Measurements from ENCODE around the gene DNPH1. TPM values are rescaled to one million over a fixed set of nuclear protein-coding genes. Genes with fewer than 3 reads are reported as not detected.
A peak's percentile ranks its signal among the peaks of the same experiment; 100 is the strongest.

The DNPH1 gene
- total RNA-seq, 2 donors from 2014 or later: 38.4 to 63.9 TPM

DNA sequence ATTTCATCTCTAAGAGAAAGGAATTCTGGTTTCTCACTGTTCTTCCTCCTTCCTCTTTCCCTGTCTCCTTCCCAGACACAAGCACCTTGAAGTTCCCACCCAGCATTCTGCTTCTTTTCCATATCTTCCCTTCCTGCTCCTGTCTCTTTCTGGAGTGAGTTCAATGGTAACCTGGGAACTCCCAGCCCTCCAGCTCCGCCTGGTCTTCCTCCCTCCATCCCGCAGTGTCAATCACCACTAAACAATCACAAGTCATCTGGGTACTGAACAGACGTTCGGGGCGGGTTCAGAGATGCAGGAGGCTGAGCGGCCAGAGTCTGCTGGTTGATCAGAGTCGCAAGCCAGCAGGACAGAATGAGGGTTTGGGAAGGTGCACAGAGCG lies 21.7 kb upstream of the DNPH1 start:
- H3K4me3 ChIP-seq: no peak overlapping the region
- peaks cover 0 to 14% of the 10 kb centered on the region in 2 donors for H3K4me1 ChIP-seq
- DNase-seq (ENCODE audit: low spot score): no peak
- H3K9me3 ChIP-seq: no peaks in the 10 kb centered on the region
- no peaks in the 10 kb centered on the region for H3K36me3 ChIP-seq
- H3K27me3 ChIP-seq: no peaks in the 10 kb centered on the region
- H3K27ac ChIP-seq: no peak overlapping the region
- TF ChIP-seq, protein P1, sequence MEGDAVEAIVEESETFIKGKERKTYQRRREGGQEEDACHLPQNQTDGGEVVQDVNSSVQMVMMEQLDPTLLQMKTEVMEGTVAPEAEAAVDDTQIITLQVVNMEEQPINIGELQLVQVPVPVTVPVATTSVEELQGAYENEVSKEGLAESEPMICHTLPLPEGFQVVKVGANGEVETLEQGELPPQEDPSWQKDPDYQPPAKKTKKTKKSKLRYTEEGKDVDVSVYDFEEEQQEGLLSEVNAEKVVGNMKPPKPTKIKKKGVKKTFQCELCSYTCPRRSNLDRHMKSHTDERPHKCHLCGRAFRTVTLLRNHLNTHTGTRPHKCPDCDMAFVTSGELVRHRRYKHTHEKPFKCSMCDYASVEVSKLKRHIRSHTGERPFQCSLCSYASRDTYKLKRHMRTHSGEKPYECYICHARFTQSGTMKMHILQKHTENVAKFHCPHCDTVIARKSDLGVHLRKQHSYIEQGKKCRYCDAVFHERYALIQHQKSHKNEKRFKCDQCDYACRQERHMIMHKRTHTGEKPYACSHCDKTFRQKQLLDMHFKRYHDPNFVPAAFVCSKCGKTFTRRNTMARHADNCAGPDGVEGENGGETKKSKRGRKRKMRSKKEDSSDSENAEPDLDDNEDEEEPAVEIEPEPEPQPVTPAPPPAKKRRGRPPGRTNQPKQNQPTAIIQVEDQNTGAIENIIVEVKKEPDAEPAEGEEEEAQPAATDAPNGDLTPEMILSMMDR (IDR thresholded peaks at IDR 0.05): no peak

DNA sequence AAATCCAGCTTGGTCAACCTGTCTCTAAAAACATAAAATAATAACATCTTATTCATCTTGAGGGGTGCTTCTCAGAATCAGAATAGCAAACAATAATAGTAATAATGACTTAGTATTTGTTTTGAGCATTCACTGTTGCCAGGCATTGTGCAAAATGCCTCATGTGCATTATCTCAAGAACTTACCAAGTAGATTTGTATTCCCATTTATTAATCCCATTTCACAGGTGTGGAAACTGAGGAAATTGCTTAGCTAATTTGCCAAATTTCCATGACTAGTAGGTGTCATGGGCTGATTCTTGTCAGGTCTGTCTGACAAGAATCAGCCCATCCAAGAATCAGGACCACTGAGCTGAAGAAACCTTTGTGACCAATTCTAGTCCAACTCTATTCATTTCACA lies 19.5 kb upstream of the DNPH1 start:
- Histone ChIP-seq H3K4me3 (no peak overlapping the region), H3K9me3 (no peaks in the 10 kb centered on the region), H3K4me1 (peaks cover 0 to 14% of the 10 kb centered on the region in 2 donors), H3K27me3 (peaks cover 4 to 5% of the 10 kb centered on the region in 2 donors), H3K27ac (no peak overlapping the region), H3K36me3 (no peaks in the 10 kb centered on the region)
- DNase-seq (ENCODE audit: low spot score): no peak
- TF ChIP-seq, protein P1 (IDR thresholded peaks at IDR 0.05): no peak

DNA sequence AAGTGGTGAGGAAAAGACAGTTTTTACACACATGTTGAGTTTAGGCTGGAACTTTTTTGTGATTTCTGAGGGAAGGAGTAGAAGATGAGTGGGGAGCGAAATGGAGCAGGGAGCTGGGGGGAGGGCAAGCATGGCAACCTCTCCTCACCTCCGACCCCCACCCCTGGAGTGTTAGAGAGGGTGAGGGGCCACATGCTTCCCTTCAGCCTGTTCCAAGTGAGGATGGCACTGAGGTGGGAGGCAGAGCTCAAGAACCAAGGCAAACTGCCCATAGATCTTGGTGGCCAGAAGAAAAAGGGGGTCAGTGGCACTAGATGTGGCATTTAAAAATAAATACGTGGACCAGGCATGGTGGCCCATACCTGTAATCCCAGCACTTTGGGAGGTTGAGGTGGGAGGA lies 18.8 kb upstream of the DNPH1 start:
- H3K36me3 ChIP-seq: no peaks in the 10 kb centered on the region
- H3K9me3 ChIP-seq: no peaks in the 10 kb centered on the region
- TF ChIP-seq, protein P1 (IDR thresholded peaks at IDR 0.05): no peak
- peak overlapping the region in 1 of 2 donors; percentile 61 for H3K4me3 ChIP-seq
- H3K4me1 ChIP-seq: peaks cover 0 to 14% of the 10 kb centered on the region in 2 donors
- DNase-seq (ENCODE audit: low spot score): no peak
- no peak overlapping the region for H3K27ac ChIP-seq
- peaks cover 4 to 6% of the 10 kb centered on the region in 2 donors for H3K27me3 ChIP-seq

DNA sequence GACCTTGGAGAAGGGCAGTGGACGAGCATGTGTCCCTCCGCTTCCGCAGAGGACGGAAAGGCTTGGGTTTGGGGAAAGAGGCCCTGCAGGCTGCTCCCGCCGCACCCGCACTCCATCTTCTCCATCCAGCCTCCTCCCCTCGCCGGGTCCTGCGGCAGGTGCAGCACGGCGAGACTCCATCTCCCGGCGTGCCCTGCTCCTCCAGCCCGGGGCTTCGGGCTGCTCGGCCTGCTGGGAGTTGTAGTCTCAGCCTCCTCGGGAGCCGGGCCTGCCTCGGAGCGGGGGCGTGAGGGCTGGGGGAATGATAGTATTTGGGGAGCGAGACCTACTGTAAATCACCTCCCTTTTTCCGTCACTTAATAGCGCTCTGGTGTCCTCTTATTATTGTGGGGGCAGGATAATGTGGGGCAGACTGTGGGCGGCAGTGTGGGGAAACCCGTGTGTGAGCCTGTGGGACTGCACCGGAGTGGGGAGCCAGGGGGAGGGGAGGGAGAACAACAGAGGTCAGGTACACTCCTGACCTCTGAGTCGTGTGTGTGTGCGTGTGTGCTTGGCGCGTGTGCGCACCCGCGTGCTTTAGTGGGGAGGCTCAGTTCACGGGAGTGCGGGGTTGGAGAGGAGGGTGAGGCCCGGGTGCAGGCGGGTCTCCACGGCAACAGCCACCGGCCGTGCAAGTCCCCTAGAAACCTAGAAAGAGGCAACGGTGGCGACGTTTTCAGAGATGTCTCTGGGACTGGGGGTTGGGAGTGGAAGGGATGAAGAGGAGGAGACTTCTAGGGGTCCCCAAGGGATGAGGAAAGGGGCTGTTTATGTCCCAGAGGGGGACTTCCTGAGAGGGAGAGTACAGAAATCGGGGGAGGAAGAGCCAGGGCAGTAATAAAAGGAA lies 18.1 kb upstream of the DNPH1 start:
- peaks cover 6 to 7% of the 10 kb centered on the region in 2 donors for H3K27me3 ChIP-seq
- no peaks in the 10 kb centered on the region for H3K9me3 ChIP-seq
- no peaks in the 10 kb centered on the region for H3K36me3 ChIP-seq
- peaks cover 0 to 14% of the 10 kb centered on the region in 2 donors for H3K4me1 ChIP-seq
- H3K4me3 ChIP-seq: peak overlapping the region; percentile 48 to 61
- TF ChIP-seq, protein P1 (IDR thresholded peaks at IDR 0.05): no peak
- peak; percentile 73 for DNase-seq (ENCODE audit: low spot score)
- peak overlapping the region; percentile 49 to 52 for H3K27ac ChIP-seq

DNA sequence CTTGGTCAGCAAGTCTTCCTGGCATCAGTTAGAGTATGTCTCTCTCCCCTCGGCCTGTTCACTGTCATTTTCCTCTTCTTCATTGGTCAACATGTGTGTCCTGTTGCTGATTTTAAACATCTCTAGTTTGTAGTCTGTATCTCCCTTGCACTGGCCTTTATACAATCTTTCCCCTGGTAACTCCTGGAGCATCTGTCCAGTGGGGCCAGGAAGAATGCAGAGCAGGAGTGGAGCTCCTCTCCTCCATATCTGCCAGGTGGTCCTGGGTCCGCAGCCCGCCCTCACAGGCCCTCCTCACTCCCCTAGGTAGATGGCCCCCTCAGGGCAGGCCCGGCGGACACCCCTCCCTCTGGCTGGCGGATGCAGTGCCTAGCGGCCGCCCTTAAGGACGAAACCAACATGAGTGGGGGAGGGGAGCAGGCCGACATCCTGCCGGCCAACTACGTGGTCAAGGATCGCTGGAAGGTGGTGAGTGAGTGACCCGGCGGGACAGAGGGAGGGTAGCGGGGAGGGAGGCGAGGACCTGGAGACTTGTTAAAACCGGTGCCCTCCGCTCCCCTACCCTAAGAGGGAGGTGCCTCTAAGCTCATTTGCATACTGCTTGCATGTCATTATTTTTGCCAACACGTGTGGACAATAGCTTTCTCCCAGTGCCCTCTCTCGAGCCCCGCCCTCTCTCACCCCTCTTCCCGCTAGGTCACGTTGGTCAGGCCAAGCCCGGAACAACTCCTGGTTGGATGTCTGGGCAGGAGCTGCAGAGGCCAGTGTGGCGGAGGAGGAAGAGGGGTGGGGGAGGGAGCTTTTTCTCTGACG lies 17.2 kb upstream of the DNPH1 start:
- H3K27me3 ChIP-seq: peaks cover 6 to 7% of the 10 kb centered on the region in 2 donors
- H3K4me3 ChIP-seq: peak overlapping the region; percentile 48 to 61
- peaks cover 0 to 14% of the 10 kb centered on the region in 2 donors for H3K4me1 ChIP-seq
- TF ChIP-seq, protein P1 (IDR thresholded peaks at IDR 0.05): no peak
- H3K9me3 ChIP-seq: no peaks in the 10 kb centered on the region
- H3K36me3 ChIP-seq: no peaks in the 10 kb centered on the region
- no peak for DNase-seq (ENCODE audit: low spot score)
- peak overlapping the region; percentile 49 to 52 for H3K27ac ChIP-seq
